Epidermal melanocyte (primary cell): ENCODE data around the gene AMTN.
"Not testable (repeated sequence)": the region's sequence is repeated elsewhere in the genome, so short reads cannot be mapped to it uniquely, and the experiment has no call there.

Experiments used
- DNase-seq: peaks from one replicate; pipeline ENCODE4 v3.0.0; 2011; ENCODE audit warnings: low spot score; ENCODE audit not compliant: insufficient read length

The AMTN gene, protein sequence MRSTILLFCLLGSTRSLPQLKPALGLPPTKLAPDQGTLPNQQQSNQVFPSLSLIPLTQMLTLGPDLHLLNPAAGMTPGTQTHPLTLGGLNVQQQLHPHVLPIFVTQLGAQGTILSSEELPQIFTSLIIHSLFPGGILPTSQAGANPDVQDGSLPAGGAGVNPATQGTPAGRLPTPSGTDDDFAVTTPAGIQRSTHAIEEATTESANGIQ

DNA sequence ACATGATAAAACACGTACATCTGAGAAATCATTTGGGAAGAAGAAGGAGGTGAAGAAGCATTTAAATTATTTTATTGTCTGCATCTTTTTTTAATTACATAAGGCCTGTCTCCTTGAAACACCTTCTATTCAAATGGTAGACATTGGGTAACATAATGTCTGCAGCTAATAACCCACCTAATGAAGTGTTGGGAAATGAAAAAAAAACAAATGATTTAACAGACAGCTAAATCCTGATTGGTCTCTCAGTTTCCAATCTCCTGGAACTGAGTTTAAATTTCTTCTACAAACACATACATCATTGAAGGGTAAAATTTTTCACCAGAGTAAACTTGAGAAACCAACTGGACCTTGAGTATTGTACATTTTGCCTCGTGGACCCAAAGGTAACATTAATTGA, at the start of gene AMTN:
AMTN (plus strand) TSS at position 301 of the 400 bp plus-strand sequence. CDS start 209 bp downstream, outside the sequence.
- no peak for DNase-seq

DNA sequence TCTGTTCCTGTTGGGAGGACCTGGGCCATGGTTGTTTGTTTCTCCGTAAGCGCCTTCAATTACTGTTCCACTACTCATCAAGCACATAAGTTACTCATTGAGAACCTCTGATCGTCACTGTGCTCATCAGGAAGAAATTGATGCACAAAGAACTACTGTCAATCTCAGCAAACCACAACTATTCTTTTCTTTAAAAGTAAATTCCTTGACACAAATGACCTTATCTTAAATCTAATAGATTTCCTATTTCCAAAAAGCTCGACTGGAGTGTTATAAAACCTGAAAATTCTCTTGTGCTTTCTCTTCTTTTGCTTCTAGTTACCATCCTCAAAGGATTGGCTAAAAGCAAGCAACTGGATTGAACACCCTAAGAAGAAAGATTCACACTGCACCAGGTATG, 46.5 kb upstream of the AMTN start, which contains the start of gene MUC7:
MUC7 (plus strand) TSS at position 301 of the 400 bp plus-strand sequence. CDS start 1,825 bp downstream, outside the sequence.
- DNase-seq = no peak

- DNase-seq = no peak
These were observed 44.7 kb upstream of the AMTN start for GRCh38 chr4:70473679-70474078.

DNA sequence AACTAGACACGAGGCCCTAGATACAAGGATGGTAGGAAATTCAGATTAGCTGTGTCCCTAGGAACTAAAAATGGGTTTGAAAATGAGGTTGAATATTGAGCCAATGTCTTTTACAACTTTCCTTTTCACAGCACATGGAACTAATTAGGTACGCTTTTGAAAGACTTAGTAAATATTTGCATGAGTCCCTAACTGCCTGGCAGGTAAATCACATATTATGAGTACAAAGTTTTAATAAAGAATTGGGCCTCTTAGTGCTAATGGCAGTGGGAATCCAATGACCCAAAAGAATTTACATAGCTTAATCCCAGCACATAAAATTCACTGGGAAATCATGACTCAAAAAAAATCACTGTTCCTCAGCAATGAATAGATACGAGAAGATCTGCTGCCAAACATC, 29.6 kb upstream of the AMTN start:
- DNase-seq = no peak

DNA sequence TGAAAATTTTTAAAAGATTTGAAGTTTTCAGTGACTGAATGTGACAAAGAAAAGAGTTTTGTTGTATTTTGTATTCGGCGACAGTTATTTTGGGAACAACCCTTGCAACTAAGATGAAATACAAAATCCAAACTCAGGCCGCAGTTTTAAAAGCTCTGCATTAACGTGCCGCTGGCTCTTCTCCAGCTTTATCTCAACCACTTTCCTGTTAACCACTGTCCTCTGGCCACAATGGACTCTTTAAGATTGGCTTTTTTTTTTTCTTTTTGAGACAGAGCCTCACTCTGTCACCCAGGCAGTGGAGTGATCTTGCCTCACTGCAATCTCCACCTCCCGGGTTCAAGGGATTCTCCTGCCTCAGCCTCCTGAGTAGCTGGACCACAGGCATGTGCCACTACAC, 22.1 kb upstream of the AMTN start:
- DNase-seq = no peak

DNA sequence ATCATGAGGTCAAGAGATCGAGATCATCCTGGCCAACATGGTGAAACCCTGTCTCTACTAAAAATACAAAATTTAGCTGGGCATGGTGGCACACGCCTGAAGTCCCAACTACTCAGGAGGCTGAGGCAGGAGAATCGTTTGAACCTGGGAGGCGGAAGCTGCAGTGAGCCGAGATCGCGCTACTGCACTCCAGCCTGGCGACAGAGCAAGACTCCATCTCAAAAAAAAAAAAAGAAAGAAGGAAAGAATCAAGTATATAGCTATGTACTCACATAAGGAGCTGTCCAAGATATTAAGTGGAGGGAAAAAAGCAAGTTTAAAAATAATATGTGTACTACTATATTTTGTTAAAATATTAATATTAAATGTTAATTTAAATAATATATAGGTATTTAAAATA, 16.5 kb upstream of the AMTN start:
- not testable (repeated sequence) for DNase-seq

GRCh38 chr4:70504733-70505132, 13.6 kb upstream of the AMTN start:
- DNase-seq = no peak

- DNase-seq = no peak
These were observed 13.1 kb upstream of the AMTN start for GRCh38 chr4:70505151-70505748.

DNA sequence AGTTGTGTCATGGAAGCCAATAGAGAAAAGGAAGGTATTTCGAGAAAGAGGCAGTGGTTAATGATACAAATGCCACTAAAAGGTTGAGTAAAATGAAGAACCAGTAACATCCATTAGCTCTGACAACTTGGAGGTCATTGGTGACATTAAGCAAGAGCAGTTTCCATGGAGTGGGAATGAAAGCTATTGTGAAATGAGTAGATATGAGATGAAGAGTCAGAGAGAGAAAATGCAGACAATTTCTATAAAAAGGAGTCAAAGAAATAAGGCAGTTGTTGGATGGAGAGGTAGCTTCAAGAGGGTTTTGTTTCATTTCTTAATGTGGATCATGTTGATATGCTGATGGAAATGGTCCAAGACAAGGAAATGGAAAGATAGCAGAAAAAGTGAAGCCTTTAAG, 9.6 kb upstream of the AMTN start:
- DNase-seq = no peak

DNA sequence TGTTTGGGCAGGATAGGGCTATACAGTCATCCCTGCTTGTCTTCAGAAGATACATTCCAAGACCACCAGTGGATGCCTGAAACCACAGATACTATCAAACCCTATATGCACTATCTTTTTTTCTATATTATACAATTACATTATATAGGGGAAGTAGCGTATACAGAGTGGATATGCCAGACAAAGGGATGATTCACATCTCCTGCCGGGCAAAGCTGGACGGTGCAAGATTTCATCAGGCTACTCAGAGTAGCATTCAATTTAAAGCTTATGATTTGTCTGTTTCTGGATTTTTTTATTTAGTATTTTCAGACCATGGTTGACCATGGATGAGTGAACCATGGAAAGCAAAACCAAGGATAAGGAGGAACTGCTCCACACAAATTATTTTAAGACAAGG, 7.0 kb upstream of the AMTN start:
- DNase-seq = no peak

DNA sequence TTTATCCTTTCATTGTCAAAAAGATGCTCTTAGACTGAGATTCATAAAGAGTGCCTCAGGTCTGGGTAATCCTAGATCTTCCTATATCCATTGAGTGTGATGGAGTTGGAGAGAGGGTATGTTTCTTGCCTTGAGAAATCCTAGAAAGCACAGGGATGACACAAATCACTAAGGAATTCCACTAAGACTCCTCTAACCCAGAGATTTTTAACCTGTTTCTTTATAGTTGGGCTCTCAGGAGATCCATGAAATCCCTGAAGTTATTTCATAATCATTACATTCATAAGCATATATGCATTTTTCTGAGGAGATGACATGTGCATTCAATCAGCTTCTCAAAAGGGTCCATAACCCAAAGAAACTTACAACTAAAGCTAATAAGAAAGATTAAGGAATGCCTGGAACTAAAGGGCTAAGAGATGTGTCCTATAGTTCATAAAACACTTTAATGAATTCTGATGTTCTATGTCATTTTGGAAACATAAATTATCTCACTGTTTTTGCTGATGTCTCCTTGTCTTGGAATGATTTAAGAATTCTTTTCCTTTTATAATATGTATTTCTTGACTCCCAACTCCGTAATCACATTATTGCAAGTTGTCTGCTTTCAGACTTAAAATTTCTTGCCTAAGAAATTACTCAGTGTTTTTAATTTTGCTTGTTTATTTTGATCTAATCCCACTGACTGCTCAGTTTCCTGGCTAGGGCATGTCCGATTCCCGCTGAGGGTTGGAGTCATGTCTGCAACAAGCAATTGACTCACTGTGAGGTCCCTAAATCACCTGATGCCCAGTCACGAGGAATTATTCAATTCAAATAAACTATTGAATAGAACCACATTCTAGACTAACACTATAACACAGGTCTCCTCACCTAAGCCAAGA, 2.8 kb upstream of the AMTN start:
- DNase-seq = no peak

GRCh38 chr4:70518716-70519115, 347 bp downstream of the AMTN start:
- DNase-seq = no peak

- no peak for DNase-seq
These were observed 4.3 kb downstream of the AMTN start for GRCh38 chr4:70522626-70523025.

GRCh38 chr4:70530997-70531396, 12.6 kb downstream of the AMTN start:
- no peak for DNase-seq

GRCh38 chr4:70531981-70532380, 13.6 kb downstream of the AMTN start:
- DNase-seq = no peak

GRCh38 chr4:70533211-70533610, 14.8 kb downstream of the AMTN start:
- DNase-seq = no peak

DNA sequence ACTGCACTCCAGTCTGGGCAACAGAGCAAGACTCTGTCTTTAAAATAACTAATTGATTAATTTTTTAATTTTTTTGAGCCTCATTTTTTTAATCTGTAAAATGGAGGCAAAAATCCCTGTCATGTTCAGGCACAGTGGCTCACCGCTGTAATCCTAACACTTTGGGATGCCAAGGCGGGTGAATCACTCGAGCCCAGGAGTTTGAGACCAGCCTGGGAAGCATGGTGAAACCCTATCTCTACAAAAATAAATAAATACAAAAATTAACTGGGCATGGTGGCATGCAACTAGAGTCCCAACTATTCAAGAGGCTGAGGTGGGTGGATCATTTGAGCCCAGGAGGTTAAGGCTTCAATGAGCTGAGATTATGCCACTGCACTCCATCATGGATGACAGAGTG, 15.4 kb downstream of the AMTN start:
- DNase-seq = no peak

DNA sequence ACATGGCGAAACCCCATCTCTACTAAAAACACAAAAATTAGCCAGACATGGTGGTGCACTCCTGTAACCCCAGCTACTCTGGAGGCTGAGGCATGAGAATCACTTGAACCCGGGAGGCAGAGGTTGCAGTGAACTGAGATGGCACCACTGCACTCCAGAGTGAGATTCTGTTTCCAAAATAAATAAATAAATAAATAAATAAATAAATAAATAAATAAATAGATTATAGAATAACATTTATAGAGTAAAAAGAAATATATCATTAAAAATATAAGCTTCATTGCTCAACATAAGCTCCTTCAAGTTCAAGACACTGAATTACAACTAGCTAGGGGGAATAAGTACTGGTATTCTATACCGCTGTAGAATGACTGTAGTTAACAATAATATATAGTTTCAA, 16.5 kb downstream of the AMTN start:
- not testable (repeated sequence) for DNase-seq

GRCh38 chr4:70538869-70539268, 20.5 kb downstream of the AMTN start:
- DNase-seq = no peak

- no peak for DNase-seq
These were observed 26.0 kb downstream of the AMTN start for GRCh38 chr4:70544279-70544868.

DNA sequence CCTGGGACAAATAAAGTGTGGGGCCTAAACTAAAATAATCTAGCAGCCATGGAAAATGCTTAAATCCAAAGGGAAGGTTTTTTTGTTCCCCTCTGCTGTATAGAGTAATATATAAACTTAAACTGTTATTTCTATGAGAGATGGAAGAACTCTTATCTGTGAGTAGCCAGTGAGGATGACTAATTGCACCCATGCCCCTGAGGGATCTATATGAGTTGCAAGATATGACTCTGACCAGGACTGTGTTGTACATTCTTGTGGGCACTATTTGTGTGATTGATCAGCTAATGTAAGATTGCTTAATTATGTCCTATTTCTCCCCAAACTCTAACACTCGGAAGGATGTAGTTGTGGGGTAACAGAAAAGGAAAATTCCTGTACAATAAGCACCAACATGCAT, 38.5 kb downstream of the AMTN start:
- DNase-seq = no peak
